Left ventricle myocardium inferior (tissue), 1 donor: ENCODE measurements around the gene MOB4. TPM values are rescaled to one million over a fixed set of nuclear protein-coding genes. Genes with fewer than 3 reads are reported as not detected.
A peak's percentile ranks its signal among the peaks of the same experiment; 100 is the strongest.

Source experiments
- DNase-seq: peaks from one replicate; pipeline ENCODE4 v3.0.0-alpha.2; 2020
- H3K27ac ChIP-seq: fragments of 200-600 bp; replicated peaks from 2 replicates; pipeline ENCODE4 v1.8.0; 2021
- H3K27me3 ChIP-seq: fragments of 200-600 bp; 2 replicates; pipeline ENCODE4 v1.8.0; 2021; ENCODE audit warnings: low read depth
- H3K36me3 ChIP-seq: fragments of 200-600 bp; 2 replicates; pipeline ENCODE4 v1.8.0; 2021
- H3K4me1 ChIP-seq: fragments of 200-600 bp; 2 replicates; pipeline ENCODE4 v1.8.0; 2021
- H3K4me3 ChIP-seq: fragments of 200-600 bp; 2 replicates; pipeline ENCODE4 v1.8.0; 2021; ENCODE audit warnings: mild to moderate bottlenecking, moderate library complexity
- H3K9me3 ChIP-seq: fragments of 200-600 bp; replicated peaks from 2 replicates; pipeline ENCODE4 v1.8.0; 2021
- intact Hi-C: fragments of 100-400 bp; cut with micrococcal nuclease; formaldehyde crosslinking; loops from one replicate; pipeline ENCODE4 v1.11.0; 2022
- total RNA-seq: library from RNA; stranded (reverse); fragmentation: NEBNext Ultra II Directional; extraction: Animal tissue kit (Norgen Biotek cat#: 25700); gene quantifications from one replicate; pipeline ENCODE4 v1.2.1, GENCODE V29; 2021
- TF ChIP-seq, protein P1 (sequence below): fragments of 200-600 bp; IDR thresholded peaks from 2 replicates; pipeline ENCODE4 v1.8.0; 2021; ENCODE audit warnings: antibody characterized with exemption, mild to moderate bottlenecking, borderline replicate concordance
- donor health status: DM: no; HTN: yes; CAD: no; lungs with severe emphysema.

Gene MOB4
- total RNA-seq, 1 donor from 2014 or later, result 35.7 TPM

DNA sequence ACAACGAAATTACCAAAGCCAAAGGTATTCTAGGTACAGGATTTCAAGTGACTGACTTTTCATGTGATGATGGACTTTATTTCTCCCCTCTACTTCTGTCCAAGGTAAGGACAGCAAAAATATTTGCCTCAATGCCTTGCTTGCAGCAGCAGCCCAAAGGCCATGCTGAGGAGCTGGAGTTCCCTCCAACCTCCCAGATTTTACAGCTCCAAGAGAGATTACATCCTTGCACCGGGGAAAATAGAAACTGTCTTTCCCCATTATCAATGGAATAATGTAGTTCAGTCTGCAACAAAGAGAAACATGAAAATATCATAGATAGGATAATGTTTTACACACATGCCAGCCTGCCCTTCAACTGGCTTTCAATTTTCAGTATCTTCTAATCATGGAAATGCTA lies 29.7 kb upstream of the MOB4 start:
- intact Hi-C loops, result no loop called here
- no peak for DNase-seq
- H3K4me1 ChIP-seq, result peaks cover 9% of the 10 kb centered on the region
- H3K9me3 ChIP-seq, result peaks cover 15% of the 10 kb centered on the region
- no peak overlapping the region for H3K4me3 ChIP-seq
- peaks cover 94% of the 10 kb centered on the region for H3K36me3 ChIP-seq
- no peaks in the 10 kb centered on the region for H3K27me3 ChIP-seq
- H3K27ac ChIP-seq, result peak overlapping the region; percentile 1
- TF ChIP-seq, protein P1, sequence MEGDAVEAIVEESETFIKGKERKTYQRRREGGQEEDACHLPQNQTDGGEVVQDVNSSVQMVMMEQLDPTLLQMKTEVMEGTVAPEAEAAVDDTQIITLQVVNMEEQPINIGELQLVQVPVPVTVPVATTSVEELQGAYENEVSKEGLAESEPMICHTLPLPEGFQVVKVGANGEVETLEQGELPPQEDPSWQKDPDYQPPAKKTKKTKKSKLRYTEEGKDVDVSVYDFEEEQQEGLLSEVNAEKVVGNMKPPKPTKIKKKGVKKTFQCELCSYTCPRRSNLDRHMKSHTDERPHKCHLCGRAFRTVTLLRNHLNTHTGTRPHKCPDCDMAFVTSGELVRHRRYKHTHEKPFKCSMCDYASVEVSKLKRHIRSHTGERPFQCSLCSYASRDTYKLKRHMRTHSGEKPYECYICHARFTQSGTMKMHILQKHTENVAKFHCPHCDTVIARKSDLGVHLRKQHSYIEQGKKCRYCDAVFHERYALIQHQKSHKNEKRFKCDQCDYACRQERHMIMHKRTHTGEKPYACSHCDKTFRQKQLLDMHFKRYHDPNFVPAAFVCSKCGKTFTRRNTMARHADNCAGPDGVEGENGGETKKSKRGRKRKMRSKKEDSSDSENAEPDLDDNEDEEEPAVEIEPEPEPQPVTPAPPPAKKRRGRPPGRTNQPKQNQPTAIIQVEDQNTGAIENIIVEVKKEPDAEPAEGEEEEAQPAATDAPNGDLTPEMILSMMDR, result no peak

DNA sequence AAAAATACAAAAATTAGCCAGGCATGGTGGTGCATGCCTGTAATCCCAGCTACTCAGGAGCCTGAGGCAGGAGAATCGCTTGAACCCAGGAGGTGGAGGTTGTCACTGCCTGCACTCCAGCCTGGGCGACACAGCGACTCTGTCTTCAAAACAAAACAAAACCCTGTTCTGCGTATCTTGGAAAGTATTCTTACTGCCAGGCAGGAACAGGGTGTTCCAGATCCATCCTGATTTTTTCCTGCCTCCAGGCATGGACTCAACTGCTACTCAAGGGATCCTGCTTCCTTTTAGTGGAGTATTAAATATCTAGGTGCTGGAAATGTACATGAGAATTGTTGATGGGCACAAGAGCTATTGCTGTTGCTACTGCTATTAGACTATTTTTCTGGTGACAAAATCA lies 28.5 kb upstream of the MOB4 start:
- H3K4me3 ChIP-seq, result no peak overlapping the region
- intact Hi-C loops, result no loop called here
- H3K9me3 ChIP-seq, result peaks cover 15% of the 10 kb centered on the region
- TF ChIP-seq, protein P1, result no peak
- H3K27ac ChIP-seq, result peak overlapping the region; percentile 74
- H3K27me3 ChIP-seq, result no peaks in the 10 kb centered on the region
- DNase-seq, result no peak
- peaks cover 9% of the 10 kb centered on the region for H3K4me1 ChIP-seq
- H3K36me3 ChIP-seq, result peaks cover 95% of the 10 kb centered on the region

DNA sequence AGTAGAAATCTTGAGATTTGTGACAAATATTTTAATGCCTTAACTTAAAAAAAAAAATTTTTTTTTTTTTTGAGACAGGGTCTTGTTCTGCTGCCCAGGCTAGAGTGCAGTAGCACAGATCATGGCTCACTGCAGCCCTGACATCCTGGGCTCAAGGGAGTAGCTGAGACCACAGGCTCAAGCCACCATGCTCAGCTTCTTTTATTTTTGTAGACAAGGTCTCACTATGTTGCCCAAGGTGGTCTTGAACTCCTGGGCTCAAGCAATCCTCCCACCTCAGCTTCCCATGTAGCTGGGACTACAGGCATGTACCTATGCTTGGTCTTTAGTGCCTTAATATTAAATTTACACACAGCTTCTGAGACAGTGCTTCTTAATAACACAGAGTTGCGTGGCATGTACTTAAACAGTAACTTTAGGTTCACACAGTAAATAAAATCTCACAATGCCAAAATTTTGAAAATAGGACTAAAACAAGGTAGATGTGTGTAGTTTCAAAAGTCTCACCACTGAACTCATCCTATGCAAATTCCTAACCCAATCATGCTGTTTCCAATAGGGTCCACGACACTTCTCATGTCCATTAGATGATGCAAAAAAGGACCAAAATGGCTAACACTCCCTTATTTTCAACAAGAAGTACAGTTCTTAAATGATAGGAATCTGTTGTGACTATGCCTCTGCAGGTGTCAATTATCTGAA lies 20.3 kb upstream of the MOB4 start:
- H3K27ac ChIP-seq, result no peak overlapping the region
- no peaks in the 10 kb centered on the region for H3K27me3 ChIP-seq
- H3K36me3 ChIP-seq, result peaks cover 72% of the 10 kb centered on the region
- DNase-seq, result no peak
- H3K4me1 ChIP-seq, result peaks cover 51% of the 10 kb centered on the region
- TF ChIP-seq, protein P1, result no peak
- no peaks in the 10 kb centered on the region for H3K9me3 ChIP-seq
- H3K4me3 ChIP-seq, result no peak overlapping the region
- intact Hi-C loops, result loop anchor here (10.0 kb wide), 1 partner anchor 91 kb away; no protein-coding TSS in a partner anchor

DNA sequence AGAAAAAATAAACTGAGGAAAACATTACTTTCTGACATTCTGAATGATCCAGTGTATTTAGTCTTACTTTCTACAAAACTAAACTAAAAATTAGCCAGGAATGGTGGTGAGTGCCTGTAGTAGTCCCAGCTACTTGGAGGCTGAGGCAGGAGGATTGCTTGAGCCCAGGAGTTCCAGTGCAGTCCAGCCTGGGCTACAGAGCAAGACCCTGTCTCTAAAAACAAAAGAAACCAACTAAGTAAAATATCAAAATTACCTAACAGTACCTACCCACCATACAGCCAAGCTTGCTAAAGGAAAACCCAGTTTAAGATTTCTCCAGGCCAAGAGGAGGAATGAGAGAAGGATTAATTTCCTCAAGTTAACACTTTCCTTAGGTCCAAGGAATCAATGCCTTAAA lies 19.2 kb upstream of the MOB4 start:
- intact Hi-C loops, result loop anchor here (10.0 kb wide), 1 partner anchor 92 kb away; no protein-coding TSS in a partner anchor
- DNase-seq, result no peak
- peaks cover 64% of the 10 kb centered on the region for H3K36me3 ChIP-seq
- no peaks in the 10 kb centered on the region for H3K27me3 ChIP-seq
- no peak overlapping the region for H3K4me3 ChIP-seq
- H3K9me3 ChIP-seq, result no peaks in the 10 kb centered on the region
- no peak overlapping the region for H3K27ac ChIP-seq
- TF ChIP-seq, protein P1, result no peak
- peaks cover 63% of the 10 kb centered on the region for H3K4me1 ChIP-seq

DNA sequence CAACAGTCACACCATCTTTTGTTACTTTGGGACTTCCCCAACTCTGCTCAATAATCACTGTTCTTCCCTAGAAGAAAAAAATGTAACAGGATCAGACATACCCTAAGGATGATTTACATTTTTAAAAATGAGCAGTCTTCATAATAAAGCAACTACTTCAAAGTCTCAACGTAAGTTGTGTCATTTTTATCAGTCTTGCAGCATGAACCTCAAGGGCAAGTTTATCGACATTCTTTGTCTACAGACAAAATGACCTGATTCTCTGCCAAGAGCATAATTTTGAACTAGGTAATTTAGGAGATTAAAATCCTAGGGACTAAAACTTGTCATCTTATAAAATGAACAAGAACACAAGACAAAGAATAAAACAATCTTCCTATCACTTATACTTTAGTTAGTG lies 18.5 kb upstream of the MOB4 start:
- intact Hi-C loops, result loop anchor here (10.0 kb wide), 1 partner anchor 93 kb away; no protein-coding TSS in a partner anchor
- Histone ChIP-seq H3K27me3 (no peaks in the 10 kb centered on the region), H3K27ac (no peak overlapping the region), H3K36me3 (peaks cover 63% of the 10 kb centered on the region), H3K4me1 (peaks cover 69% of the 10 kb centered on the region), H3K4me3 (peak overlapping the region; percentile 91), H3K9me3 (no peaks in the 10 kb centered on the region)
- TF ChIP-seq, protein P1, result no peak
- no peak for DNase-seq
